ENCODE measurements around the gene NPAS3. TPM values are rescaled to one million over a fixed set of nuclear protein-coding genes. Genes with fewer than 3 reads are reported as not detected.

The NPAS3 gene
- polyA plus RNA-seq, 4 donors = 0.30 to 0.81 (median 0.62) TPM; not detected in 1

GRCh38 chr14:33511851-33512640 lies 573.4 kb downstream of the NPAS3 start:
- no peak overlapping the region for H3K4me3 ChIP-seq (ENCODE audit: low read depth in 1 of 3, low read length in 3 of 3)
- H3K27me3 ChIP-seq (ENCODE audit: control insufficient read depth in 3 of 3, insufficient read depth in 3 of 3, low read length in 3 of 3) = no peaks in the 10 kb centered on the region
- H3K9me3 ChIP-seq (ENCODE audit: control insufficient read depth in 2 of 2, insufficient read depth in 1 of 2, low read depth in 1 of 2, low read length in 1 of 2) = no peaks in the 10 kb centered on the region
- no peaks in the 10 kb centered on the region for H3K4me1 ChIP-seq (ENCODE audit: control insufficient read depth in 3 of 3, insufficient read depth in 2 of 3, low read depth in 1 of 3, low read length in 2 of 3)
- WGBS, 3 donors = 72 to 82% (median 81%) methylated on average over 4 of the region's 4 CpGs
- no peaks in the 10 kb centered on the region for H3K36me3 ChIP-seq (ENCODE audit: control insufficient read depth in 3 of 3, insufficient read depth in 2 of 3, low read depth in 1 of 3, low read length in 3 of 3)
- DNase-seq (no peak), FAIRE-seq (no peak)
- H3K27ac ChIP-seq (ENCODE audit: low read depth in 1 of 3, low read length in 2 of 3) = no peak overlapping the region

- no peaks in the 10 kb centered on the region for H3K27me3 ChIP-seq (ENCODE audit: control insufficient read depth in 3 of 3, insufficient read depth in 3 of 3, low read length in 3 of 3)
- H3K27ac ChIP-seq (ENCODE audit: low read depth in 1 of 3, low read length in 2 of 3) = no peak overlapping the region
- H3K9me3 ChIP-seq (ENCODE audit: control insufficient read depth in 2 of 2, insufficient read depth in 1 of 2, low read depth in 1 of 2, low read length in 1 of 2) = no peaks in the 10 kb centered on the region
- no peaks in the 10 kb centered on the region for H3K4me1 ChIP-seq (ENCODE audit: control insufficient read depth in 3 of 3, insufficient read depth in 2 of 3, low read depth in 1 of 3, low read length in 2 of 3)
- WGBS, 3 donors = 89 to 96% (median 95%) methylated on average over 5 of the region's 5 CpGs
- H3K4me3 ChIP-seq (ENCODE audit: low read depth in 1 of 3, low read length in 3 of 3) = no peak overlapping the region
- no peak for FAIRE-seq
- H3K36me3 ChIP-seq (ENCODE audit: control insufficient read depth in 3 of 3, insufficient read depth in 2 of 3, low read depth in 1 of 3, low read length in 3 of 3) = no peaks in the 10 kb centered on the region
- no peak for DNase-seq
Observed at GRCh38 chr14:33515441-33515840, 576.8 kb downstream of the NPAS3 start.

- Histone ChIP-seq H3K27me3 (ENCODE audit: control insufficient read depth in 3 of 3, insufficient read depth in 3 of 3, low read length in 3 of 3) (no peaks in the 10 kb centered on the region), H3K4me3 (ENCODE audit: low read depth in 1 of 3, low read length in 3 of 3) (no peak overlapping the region), H3K9me3 (ENCODE audit: control insufficient read depth in 2 of 2, insufficient read depth in 1 of 2, low read depth in 1 of 2, low read length in 1 of 2) (no peaks in the 10 kb centered on the region), H3K36me3 (ENCODE audit: control insufficient read depth in 3 of 3, insufficient read depth in 2 of 3, low read depth in 1 of 3, low read length in 3 of 3) (no peaks in the 10 kb centered on the region), H3K4me1 (ENCODE audit: control insufficient read depth in 3 of 3, insufficient read depth in 2 of 3, low read depth in 1 of 3, low read length in 2 of 3) (no peaks in the 10 kb centered on the region), H3K27ac (ENCODE audit: low read depth in 1 of 3, low read length in 2 of 3) (no peak overlapping the region)
- whole genome bisulfite sequencing, 3 donors = 89 to 94% (median 90%) methylated on average over 3 of the region's 3 CpGs
- DNase-seq (no peak), FAIRE-seq (no peak)
Observed at GRCh38 chr14:33515899-33516298, 577.2 kb downstream of the NPAS3 start.

- Histone ChIP-seq H3K9me3 (ENCODE audit: control insufficient read depth in 2 of 2, insufficient read depth in 1 of 2, low read depth in 1 of 2, low read length in 1 of 2) (no peaks in the 10 kb centered on the region), H3K27ac (ENCODE audit: low read depth in 1 of 3, low read length in 2 of 3) (no peak overlapping the region), H3K27me3 (ENCODE audit: control insufficient read depth in 3 of 3, insufficient read depth in 3 of 3, low read length in 3 of 3) (no peaks in the 10 kb centered on the region), H3K4me1 (ENCODE audit: control insufficient read depth in 3 of 3, insufficient read depth in 2 of 3, low read depth in 1 of 3, low read length in 2 of 3) (no peaks in the 10 kb centered on the region), H3K36me3 (ENCODE audit: control insufficient read depth in 3 of 3, insufficient read depth in 2 of 3, low read depth in 1 of 3, low read length in 3 of 3) (no peaks in the 10 kb centered on the region), H3K4me3 (ENCODE audit: low read depth in 1 of 3, low read length in 3 of 3) (no peak overlapping the region)
- FAIRE-seq = no peak
- DNase-seq = no peak
- WGBS, 3 donors = 80 to 85% (median 83%) methylated on average over 5 of the region's 5 CpGs
Observed at GRCh38 chr14:33516898-33517436, 578.3 kb downstream of the NPAS3 start.

GRCh38 chr14:33521192-33521591 lies 582.5 kb downstream of the NPAS3 start:
- no peak for FAIRE-seq
- 53 to 85% (median 69%) methylated on average over 2 of the region's 2 CpGs for WGBS, 3 donors

GRCh38 chr14:33524244-33524643 lies 585.6 kb downstream of the NPAS3 start:
- no peak overlapping the region for H3K4me3 ChIP-seq (ENCODE audit: low read depth in 1 of 3, low read length in 3 of 3)
- H3K9me3 ChIP-seq (ENCODE audit: control insufficient read depth in 2 of 2, insufficient read depth in 1 of 2, low read depth in 1 of 2, low read length in 1 of 2) = no peaks in the 10 kb centered on the region
- FAIRE-seq (no peak), DNase-seq (no peak)
- H3K27me3 ChIP-seq (ENCODE audit: control insufficient read depth in 3 of 3, insufficient read depth in 3 of 3, low read length in 3 of 3) = no peaks in the 10 kb centered on the region
- H3K36me3 ChIP-seq (ENCODE audit: control insufficient read depth in 3 of 3, insufficient read depth in 2 of 3, low read depth in 1 of 3, low read length in 3 of 3) = no peaks in the 10 kb centered on the region
- no peaks in the 10 kb centered on the region for H3K4me1 ChIP-seq (ENCODE audit: control insufficient read depth in 3 of 3, insufficient read depth in 2 of 3, low read depth in 1 of 3, low read length in 2 of 3)
- WGBS, 3 donors = 48 to 73% (median 64%) methylated on average over 1 of the region's 1 CpG
- H3K27ac ChIP-seq (ENCODE audit: low read depth in 1 of 3, low read length in 2 of 3) = no peak overlapping the region

More at GRCh38 chr14:33521192-33521591, 582.5 kb downstream of the NPAS3 start:
- Histone ChIP-seq H3K9me3 (ENCODE audit: control insufficient read depth in 2 of 2, insufficient read depth in 1 of 2, low read depth in 1 of 2, low read length in 1 of 2) (no peaks in the 10 kb centered on the region), H3K4me1 (ENCODE audit: control insufficient read depth in 3 of 3, insufficient read depth in 2 of 3, low read depth in 1 of 3, low read length in 2 of 3) (no peaks in the 10 kb centered on the region), H3K36me3 (ENCODE audit: control insufficient read depth in 3 of 3, insufficient read depth in 2 of 3, low read depth in 1 of 3, low read length in 3 of 3) (no peaks in the 10 kb centered on the region), H3K27ac (ENCODE audit: low read depth in 1 of 3, low read length in 2 of 3) (no peak overlapping the region), H3K4me3 (ENCODE audit: low read depth in 1 of 3, low read length in 3 of 3) (no peak overlapping the region), H3K27me3 (ENCODE audit: control insufficient read depth in 3 of 3, insufficient read depth in 3 of 3, low read length in 3 of 3) (no peaks in the 10 kb centered on the region)
- no peak for DNase-seq

- Histone ChIP-seq H3K36me3 (ENCODE audit: control insufficient read depth in 3 of 3, insufficient read depth in 2 of 3, low read depth in 1 of 3, low read length in 3 of 3) (no peaks in the 10 kb centered on the region), H3K27ac (ENCODE audit: low read depth in 1 of 3, low read length in 2 of 3) (no peak overlapping the region), H3K9me3 (ENCODE audit: control insufficient read depth in 2 of 2, insufficient read depth in 1 of 2, low read depth in 1 of 2, low read length in 1 of 2) (no peaks in the 10 kb centered on the region), H3K4me3 (ENCODE audit: low read depth in 1 of 3, low read length in 3 of 3) (no peak overlapping the region), H3K27me3 (ENCODE audit: control insufficient read depth in 3 of 3, insufficient read depth in 3 of 3, low read length in 3 of 3) (no peaks in the 10 kb centered on the region), H3K4me1 (ENCODE audit: control insufficient read depth in 3 of 3, insufficient read depth in 2 of 3, low read depth in 1 of 3, low read length in 2 of 3) (no peaks in the 10 kb centered on the region)
- FAIRE-seq (no peak), DNase-seq (no peak)
- WGBS, 3 donors = 43 to 62% (median 58%) methylated on average over 3 of the region's 3 CpGs
Observed at GRCh38 chr14:33525626-33526025, 586.9 kb downstream of the NPAS3 start.

- H3K27ac ChIP-seq (ENCODE audit: low read depth in 1 of 3, low read length in 2 of 3) = no peak overlapping the region
- H3K36me3 ChIP-seq (ENCODE audit: control insufficient read depth in 3 of 3, insufficient read depth in 2 of 3, low read depth in 1 of 3, low read length in 3 of 3) = no peaks in the 10 kb centered on the region
- 82 to 86% (median 83%) methylated on average over 6 of the region's 6 CpGs for WGBS, 3 donors
- no peak overlapping the region for H3K4me3 ChIP-seq (ENCODE audit: low read depth in 1 of 3, low read length in 3 of 3)
- H3K27me3 ChIP-seq (ENCODE audit: control insufficient read depth in 3 of 3, insufficient read depth in 3 of 3, low read length in 3 of 3) = no peaks in the 10 kb centered on the region
- no peak for DNase-seq
- no peak for FAIRE-seq
- H3K9me3 ChIP-seq (ENCODE audit: control insufficient read depth in 2 of 2, insufficient read depth in 1 of 2, low read depth in 1 of 2, low read length in 1 of 2) = no peaks in the 10 kb centered on the region
- no peaks in the 10 kb centered on the region for H3K4me1 ChIP-seq (ENCODE audit: control insufficient read depth in 3 of 3, insufficient read depth in 2 of 3, low read depth in 1 of 3, low read length in 2 of 3)
Observed at GRCh38 chr14:33527023-33527634, 588.5 kb downstream of the NPAS3 start.
